ENCODE data around the gene OR13D1.
A peak's percentile ranks its signal among the peaks of the same experiment; 100 is the strongest.
"Not testable (repeated sequence)": the region's sequence is repeated elsewhere in the genome, so short reads cannot be mapped to it uniquely, and the experiment has no call there.

OR13D1 gene

GRCh38 chr9:104694218-104694617, at the start of gene OR13D1:
Gene OR13D1, plus strand, starts transcription at chr9:104694518. Its CDS starts 0 bp downstream, at chr9:104694518.
- no peak for DNase-seq (ENCODE audit: low read depth, low spot score)

GRCh38 chr9:104658496-104659195, 35.7 kb upstream of the OR13D1 start:
- DNase-seq (ENCODE audit: low read depth, low spot score): no peak

- no peak for DNase-seq (ENCODE audit: low read depth, low spot score)
Measured at GRCh38 chr9:104675611-104676010, 18.7 kb upstream of the OR13D1 start.

- peak; percentile 8 for DNase-seq (ENCODE audit: low read depth, low spot score)
Measured at GRCh38 chr9:104682642-104683041, 11.7 kb upstream of the OR13D1 start.

- no peak for DNase-seq (ENCODE audit: low read depth, low spot score)
Measured at GRCh38 chr9:104686081-104686480, 8.2 kb upstream of the OR13D1 start.

- no peak for DNase-seq (ENCODE audit: low read depth, low spot score)
Measured at GRCh38 chr9:104700306-104700705, 6.0 kb downstream of the OR13D1 start.

GRCh38 chr9:104708737-104709136, 14.4 kb downstream of the OR13D1 start:
- not testable (repeated sequence) for DNase-seq (ENCODE audit: low read depth, low spot score)

- DNase-seq (ENCODE audit: low read depth, low spot score): no peak
Measured at GRCh38 chr9:104711604-104712003, 17.3 kb downstream of the OR13D1 start.

GRCh38 chr9:104725014-104725413, 30.7 kb downstream of the OR13D1 start:
- DNase-seq (ENCODE audit: low read depth, low spot score): no peak

GRCh38 chr9:104738452-104738851, 44.1 kb downstream of the OR13D1 start:
- no peak for DNase-seq (ENCODE audit: low read depth, low spot score)

- no peak for DNase-seq (ENCODE audit: low read depth, low spot score)
Measured at GRCh38 chr9:104740621-104741020, 46.3 kb downstream of the OR13D1 start.

GRCh38 chr9:104743376-104743985, 49.2 kb downstream of the OR13D1 start:
- peak; percentile 21 for DNase-seq (ENCODE audit: low read depth, low spot score)
